ENCODE data around the gene RNF169. TPM values are rescaled to one million over a fixed set of nuclear protein-coding genes. Genes with fewer than 3 reads are reported as not detected.

RNF169 gene
- total and polyA plus RNA-seq, 12 donors, result 2.3 to 14.0 (median 10.8) TPM

DNA sequence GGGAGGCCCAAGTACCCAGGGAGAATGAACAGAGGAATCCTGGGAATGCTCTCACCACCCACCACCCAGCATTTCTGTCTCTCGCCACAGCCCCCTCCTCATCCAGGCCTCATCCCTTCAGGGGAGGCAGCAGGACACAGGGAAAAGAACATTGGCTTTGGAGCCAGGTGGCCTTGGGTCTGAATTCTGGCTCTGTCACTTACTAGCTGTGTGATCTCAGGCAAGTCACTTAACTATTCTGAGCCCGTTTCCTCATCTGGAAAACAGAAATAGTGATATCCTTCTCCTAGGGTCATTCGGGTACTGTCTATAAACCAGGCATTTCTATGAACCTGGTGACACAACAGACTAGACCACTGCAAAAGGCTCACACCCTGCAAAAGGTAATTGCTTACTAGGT is 39.5 kb upstream of the RNF169 start:
- TF ChIP-seq, protein P1, sequence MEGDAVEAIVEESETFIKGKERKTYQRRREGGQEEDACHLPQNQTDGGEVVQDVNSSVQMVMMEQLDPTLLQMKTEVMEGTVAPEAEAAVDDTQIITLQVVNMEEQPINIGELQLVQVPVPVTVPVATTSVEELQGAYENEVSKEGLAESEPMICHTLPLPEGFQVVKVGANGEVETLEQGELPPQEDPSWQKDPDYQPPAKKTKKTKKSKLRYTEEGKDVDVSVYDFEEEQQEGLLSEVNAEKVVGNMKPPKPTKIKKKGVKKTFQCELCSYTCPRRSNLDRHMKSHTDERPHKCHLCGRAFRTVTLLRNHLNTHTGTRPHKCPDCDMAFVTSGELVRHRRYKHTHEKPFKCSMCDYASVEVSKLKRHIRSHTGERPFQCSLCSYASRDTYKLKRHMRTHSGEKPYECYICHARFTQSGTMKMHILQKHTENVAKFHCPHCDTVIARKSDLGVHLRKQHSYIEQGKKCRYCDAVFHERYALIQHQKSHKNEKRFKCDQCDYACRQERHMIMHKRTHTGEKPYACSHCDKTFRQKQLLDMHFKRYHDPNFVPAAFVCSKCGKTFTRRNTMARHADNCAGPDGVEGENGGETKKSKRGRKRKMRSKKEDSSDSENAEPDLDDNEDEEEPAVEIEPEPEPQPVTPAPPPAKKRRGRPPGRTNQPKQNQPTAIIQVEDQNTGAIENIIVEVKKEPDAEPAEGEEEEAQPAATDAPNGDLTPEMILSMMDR (IDR thresholded peaks at IDR 0.05), result no peak
- ATAC-seq (no peak), DNase-seq (no peak)
- H3K27ac ChIP-seq, result no peak overlapping the region
- intact Hi-C loops (cut with DNase I), result no loop called here
- peaks cover 3 to 17% (median 12%) of the 10 kb centered on the region in 9 donors for H3K4me1 ChIP-seq
- no peak overlapping the region for H3K4me3 ChIP-seq
- no peaks in the 10 kb centered on the region for H3K27me3 ChIP-seq
- no peaks in the 10 kb centered on the region for H3K36me3 ChIP-seq
- H3K9me3 ChIP-seq, result no peaks in the 10 kb centered on the region
- 66 to 83% methylated on average over 3 of the region's 3 CpGs for WGBS, 2 donors

DNA sequence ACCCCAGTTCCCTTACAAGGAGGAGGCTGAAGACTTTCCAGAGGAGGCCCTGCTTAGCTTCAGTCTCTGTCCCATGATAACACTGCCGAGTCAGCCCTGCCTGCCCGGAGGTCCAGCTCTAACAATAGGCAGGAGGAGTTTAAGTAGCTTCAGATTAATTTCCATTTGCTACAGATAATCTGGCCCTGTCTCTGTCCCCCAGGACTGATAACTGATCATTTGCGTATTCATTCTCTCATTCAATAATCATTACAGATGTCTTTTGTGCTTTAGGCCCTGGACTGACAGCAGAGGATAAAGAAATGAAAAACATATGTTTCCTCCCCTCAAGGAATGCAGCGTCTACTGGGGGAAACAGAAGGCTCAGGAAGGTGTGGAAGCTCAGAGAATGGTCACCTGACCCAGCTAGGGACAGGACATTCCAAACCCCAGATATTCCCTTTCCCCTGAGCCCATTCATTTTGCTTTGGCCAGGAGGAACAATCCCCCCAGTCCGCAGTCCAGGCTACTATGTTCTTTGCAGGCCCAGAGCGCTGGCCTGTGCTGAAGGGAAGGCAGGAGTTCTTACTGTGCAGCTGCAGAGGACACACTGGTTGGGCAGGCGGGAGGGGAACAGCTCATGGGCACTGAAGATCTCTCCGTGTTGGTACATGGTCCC is 38.2 kb upstream of the RNF169 start:
- peak in 7 of 8 donors; percentile 38 to 76 (median 57) for ATAC-seq
- Histone ChIP-seq H3K36me3 (no peaks in the 10 kb centered on the region), H3K9me3 (no peaks in the 10 kb centered on the region), H3K27ac (peak overlapping the region in 8 of 10 donors; percentile 0 to 57 (median 39)), H3K4me3 (no peak overlapping the region), H3K4me1 (peaks cover 3 to 17% (median 12%) of the 10 kb centered on the region in 9 donors), H3K27me3 (no peaks in the 10 kb centered on the region)
- TF ChIP-seq, protein P1 (IDR thresholded peaks at IDR 0.05), result no peak
- 44 to 45% methylated on average over 8 of the region's 8 CpGs for WGBS, 2 donors
- no peak for DNase-seq
- intact Hi-C loops (cut with DNase I), result no loop called here

DNA sequence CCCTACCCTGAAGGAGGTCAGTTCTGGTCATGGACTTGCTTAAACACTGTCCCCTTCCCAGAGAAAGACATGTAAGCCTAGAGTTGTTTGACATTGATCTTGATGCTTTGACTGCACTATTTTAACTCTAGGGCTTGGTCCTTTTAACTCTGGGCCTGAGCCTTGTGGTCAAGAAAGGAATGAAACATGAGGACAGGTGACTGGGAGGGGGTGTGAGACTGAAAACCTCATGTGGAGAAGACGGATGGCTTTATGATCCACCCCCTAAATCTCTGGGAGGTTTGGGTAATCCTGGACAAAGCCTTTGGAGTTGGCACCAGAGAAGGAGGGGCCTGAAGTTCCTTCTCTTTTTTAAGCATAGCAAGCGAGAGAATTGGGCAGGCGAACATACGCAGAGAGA is 35.0 kb upstream of the RNF169 start:
- Histone ChIP-seq H3K4me3 (no peak overlapping the region), H3K36me3 (no peaks in the 10 kb centered on the region), H3K27ac (no peak overlapping the region), H3K27me3 (no peaks in the 10 kb centered on the region), H3K9me3 (no peaks in the 10 kb centered on the region), H3K4me1 (peaks cover 3 to 29% (median 13%) of the 10 kb centered on the region in 9 donors)
- WGBS, 2 donors, result 72% methylated on average over 4 of the region's 4 CpGs
- ATAC-seq (no peak), DNase-seq (no peak)
- intact Hi-C loops (cut with DNase I), result no loop called here
- TF ChIP-seq, protein P1 (IDR thresholded peaks at IDR 0.05), result no peak

DNA sequence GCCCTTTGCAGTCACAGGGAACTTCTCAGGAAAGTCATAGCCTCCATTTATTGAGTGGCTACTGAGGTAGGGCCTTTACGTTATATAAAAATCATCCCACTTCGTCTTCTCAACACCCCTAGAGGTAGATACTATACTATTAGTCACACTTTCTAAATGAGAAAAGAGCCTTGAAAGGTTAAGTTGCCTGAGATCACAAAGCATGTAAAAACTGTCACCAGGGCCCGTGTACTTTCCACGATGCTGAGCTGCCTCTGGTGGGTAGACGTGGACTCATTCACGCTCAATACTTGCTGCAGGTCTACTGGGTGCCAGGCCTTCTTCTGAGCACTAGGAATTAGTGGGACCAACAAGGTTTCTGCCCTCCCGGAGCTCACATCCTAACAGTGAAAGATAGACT is 33.7 kb upstream of the RNF169 start:
- no peak overlapping the region for H3K4me3 ChIP-seq
- peaks cover 3 to 28% (median 12%) of the 10 kb centered on the region in 9 donors for H3K4me1 ChIP-seq
- H3K36me3 ChIP-seq, result no peaks in the 10 kb centered on the region
- no peak overlapping the region for H3K27ac ChIP-seq
- intact Hi-C loops (cut with DNase I), result no loop called here
- DNase-seq (no peak), ATAC-seq (no peak)
- TF ChIP-seq, protein P1 (IDR thresholded peaks at IDR 0.05), result no peak
- 85 to 95% methylated on average over 7 of the region's 7 CpGs for WGBS, 2 donors
- no peaks in the 10 kb centered on the region for H3K9me3 ChIP-seq
- H3K27me3 ChIP-seq, result no peaks in the 10 kb centered on the region
